Activated CD8-positive, alpha-beta memory T cell treated with anti-CD3 and anti-CD28 coated beads, Interleukin-2, amount 50 U/mL, for 1 hour (primary cell): Measurements from ENCODE around the gene RFX1.
A peak's percentile ranks its signal among the peaks of the same experiment; 100 is the strongest.

Experiments
- DNase-seq: peaks from one replicate; pipeline ENCODE4 v3.0.0-alpha.2; 2020; ENCODE audit errors: extremely low read depth

RFX1 gene

DNA sequence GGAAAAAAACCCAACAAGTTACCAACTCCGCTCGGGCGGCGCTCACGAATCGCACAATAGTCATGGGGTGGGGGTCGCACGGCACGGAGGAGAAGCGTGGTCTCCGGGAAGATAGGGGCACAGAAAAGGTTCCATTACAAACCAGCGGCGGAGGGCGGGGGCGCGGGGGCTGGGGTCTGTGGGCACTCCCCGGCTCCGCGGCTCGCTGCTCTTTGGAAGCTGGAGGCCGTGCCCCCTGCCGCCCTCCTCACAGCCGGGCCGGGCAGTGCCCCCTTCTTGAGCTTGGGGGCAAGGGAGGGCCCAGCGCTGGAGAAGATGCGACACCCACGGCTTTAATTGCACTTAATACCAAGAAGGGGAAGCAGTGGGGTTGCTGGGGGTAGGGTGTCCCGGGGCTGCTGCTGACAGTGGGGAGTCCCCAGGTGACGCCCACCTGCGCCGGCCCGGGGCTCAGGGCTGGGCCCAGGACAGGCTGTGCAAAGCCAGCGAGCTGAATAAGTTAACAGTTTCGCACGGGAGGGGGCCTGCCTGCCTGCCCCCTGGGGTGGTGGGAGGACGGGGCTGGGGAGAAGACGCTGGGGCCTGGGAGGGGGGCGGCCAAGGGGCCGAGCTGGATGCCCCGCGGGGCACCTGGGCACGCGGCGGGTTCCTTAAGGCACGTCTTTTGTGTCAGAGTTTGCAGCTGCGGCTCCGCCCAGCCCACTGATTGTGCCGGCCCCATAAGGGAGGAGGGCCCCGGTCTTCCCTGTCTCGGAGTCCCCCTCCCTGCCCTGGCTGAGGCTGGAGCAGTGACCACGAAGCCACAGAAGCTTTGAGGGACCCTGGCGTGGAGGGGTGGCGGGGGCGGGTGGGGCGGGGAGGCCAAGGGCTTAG is 44.1 kb downstream of the RFX1 start:
- no peak for DNase-seq

DNA sequence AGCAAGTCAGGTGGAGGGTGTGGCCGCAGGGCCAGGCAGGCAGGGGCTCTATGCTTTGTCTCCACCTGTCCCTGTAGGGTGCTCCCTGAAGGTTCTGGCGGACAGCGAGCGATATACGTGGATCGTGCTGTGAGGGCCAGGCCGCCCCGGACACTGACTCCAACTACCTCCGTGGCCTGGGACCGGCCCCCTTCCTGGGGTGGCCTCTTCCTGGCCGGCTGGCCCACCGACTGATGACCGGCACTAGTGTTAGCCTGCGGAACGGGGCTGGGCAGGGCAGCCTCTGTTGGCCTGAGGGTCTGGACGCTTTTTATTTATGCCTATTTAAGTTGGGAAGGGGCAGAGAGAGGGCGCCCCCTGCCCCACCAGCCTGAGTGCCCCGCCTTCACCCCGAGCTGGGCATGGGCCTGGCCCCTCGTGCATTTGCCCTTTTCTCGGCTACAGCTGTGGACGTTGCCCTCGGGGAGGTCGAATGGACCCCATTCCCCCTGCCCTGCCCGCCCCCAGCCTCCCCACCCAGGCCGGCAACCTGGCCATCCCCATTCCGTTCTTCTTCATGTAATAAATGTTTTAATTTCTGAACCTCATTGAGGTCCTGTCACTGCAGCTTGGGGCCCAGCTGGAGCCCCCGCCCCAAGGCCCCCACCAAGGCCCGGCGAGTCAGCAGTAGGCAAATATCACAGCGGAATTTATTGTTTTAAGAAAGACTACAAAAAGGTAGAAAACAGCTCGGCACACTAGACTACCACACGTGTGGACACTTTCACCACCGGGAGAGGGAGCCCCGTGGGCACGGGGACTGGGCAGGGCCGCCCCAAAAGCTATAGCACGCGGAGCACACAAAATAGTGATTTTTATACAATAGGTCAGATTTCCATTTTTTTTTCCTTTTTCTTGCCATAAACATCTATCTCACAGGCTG is 45.0 kb downstream of the RFX1 start:
- DNase-seq, result no peak

DNA sequence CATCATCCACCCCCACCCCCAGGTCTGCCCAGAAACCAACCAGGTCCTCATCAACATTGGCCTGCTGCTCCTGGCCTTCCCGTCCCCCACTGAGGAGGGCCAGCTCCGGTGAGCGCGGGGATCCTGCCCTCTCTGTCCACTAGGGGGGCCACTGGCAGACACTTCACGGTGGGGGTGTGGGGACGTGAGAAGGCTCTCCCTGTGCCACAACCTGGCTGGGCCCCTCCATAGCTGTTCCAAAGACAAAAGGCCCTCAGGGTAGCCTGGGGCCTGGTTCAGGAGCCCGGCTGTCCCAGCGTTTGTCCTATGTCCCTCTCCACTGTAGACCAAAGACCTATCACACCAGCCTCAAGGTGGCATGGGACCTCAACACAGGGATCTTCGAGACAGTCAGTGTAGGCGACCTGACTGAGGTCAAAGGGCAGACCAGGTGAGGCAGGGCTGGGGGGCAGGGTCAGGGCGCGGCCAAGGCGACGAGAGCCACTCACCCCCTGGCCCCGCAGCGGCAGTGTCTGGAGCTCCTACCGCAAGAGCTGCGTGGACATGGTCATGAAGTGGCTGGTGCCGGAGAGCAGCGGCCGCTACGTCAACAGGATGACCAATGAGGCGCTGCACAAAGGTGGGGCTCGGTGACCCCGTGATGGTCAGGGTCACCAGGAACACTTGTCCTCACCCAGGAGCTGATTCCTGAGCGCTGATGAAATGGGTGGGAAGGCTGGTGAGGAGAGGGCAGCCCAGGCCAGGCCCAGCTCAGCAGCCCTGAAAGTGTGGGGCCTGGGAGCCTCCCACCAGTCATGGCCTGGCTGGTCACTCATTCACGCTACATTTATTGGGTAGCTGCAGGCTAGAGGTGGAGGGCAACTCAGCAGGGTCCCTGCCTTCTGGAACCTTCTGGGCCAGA is 45.9 kb downstream of the RFX1 start:
- DNase-seq, result no peak

DNA sequence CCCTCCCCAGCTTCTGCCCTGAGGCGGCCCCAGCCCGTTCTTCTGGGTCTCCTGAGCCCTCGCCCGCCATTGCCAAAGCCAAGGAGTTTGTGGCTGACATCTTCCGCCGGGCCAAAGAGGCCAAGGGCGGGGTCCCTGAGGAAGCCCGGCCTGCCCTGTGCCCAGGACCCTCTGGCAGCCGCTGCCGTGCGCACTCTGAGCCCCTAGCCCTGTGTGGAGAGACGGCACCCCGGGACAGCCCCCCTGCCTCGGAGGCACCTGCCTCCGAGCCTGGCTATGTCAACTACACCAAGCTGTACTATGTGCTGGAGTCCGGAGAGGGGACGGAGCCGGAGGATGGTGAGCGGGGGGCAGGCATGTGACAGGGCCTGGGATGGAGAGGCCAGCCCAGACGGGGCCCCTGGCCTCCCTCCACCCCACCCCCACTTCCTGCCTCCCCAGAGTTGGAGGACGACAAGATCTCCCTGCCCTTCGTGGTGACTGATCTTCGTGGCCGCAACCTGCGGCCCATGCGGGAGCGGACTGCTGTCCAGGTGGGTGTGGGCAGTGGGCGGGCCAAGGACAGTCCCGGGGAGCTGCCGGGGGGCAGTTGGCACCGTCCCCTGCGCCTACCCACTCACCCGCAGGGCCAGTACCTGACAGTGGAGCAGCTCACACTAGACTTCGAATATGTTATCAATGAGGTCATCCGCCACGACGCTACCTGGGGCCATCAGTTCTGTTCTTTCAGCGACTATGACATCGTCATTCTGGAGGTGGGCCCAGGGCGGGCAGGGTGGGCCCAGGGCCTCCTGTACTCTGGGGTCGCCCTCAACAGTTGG is 46.8 kb downstream of the RFX1 start:
- DNase-seq, result no peak

DNA sequence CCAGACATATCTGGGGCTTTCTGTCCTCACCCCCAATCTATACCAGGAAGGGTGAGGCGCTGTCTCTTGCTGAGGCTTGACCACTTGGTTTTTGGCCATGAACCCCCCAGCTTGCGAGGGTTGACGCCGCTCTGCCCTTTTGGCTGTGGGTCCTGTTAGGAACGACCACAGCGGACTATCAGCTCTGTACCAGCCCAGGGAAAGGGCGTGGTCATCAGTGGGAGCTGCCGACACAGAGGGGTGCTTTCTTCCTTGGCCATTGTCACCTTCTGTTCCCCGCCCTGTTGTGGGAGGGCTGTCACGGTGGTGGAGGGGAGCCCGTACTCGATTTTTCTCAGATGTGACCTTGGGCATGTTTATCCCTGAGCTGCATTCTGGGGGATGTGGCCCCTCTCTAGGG is 48.1 kb downstream of the RFX1 start:
- DNase-seq, result no peak

DNA sequence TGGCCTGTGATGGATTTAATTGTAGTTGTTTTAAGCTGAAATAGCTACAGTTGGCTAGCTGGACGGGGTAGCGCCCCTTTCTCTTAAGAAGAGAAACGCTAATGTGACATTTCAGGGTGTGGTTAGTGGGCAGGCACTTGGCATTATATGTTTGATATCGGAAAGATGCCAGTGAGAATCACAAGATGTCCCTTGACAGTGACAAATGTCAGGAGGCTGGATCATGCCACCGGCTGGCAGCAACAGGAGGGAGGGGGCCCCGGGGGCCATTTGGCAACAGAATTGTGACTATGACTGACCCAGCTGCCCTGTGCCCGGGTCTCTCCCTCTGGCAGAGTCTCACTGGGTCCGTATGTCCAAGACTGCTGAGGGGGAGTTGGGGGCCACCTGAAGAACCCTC is 49.1 kb downstream of the RFX1 start:
- DNase-seq, result no peak

DNA sequence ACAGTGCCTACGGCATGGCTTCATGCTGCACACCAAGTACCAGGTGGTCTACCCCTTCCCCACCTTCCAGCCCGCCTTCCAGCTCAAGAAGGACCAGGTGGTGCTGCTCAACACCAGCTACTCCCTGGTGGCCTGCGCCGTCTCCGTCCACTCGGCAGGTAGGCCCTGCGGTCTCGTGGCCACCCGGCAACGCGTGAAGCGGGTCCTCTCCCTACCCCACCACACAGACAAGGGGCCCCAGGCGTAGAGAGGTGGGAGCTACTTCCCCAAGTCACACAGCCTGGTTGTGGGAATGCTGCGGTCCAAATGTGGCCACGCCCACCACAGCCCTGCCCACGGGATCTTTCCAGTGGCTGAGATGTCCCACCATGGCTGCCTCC is 49.8 kb downstream of the RFX1 start:
- no peak for DNase-seq

DNA sequence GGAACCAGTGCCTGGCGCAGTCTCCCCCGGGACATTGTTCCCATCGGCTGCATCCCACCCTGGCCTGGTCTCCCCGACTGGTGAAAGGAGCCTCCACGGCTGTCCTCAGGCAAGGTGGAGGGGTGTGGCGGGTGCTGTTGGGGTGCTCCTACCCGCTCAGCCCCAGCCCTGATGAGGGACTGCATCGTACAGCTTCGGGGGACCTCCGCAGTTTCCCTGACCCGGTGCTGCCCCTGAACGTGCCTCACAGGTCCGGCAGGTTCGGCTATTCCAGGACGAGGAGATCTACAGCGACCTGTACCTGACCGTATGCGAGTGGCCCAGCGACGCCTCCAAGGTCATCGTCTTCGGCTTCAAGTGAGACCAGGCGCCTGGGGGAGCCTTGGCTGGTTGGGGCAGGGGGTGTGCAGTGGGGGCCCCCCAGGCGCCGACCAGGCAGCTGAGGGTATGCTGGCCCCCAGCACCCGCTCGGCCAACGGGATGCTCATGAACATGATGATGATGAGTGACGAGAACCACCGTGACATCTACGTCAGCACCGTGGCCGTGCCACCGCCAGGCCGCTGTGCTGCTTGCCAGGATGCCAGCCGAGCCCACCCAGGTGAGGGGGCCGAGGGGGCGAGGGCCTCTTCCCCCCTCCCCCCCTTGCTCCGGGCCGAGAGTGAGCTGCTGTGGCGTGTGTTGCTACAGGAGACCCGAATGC is 50.3 kb downstream of the RFX1 start:
- no peak for DNase-seq

DNA sequence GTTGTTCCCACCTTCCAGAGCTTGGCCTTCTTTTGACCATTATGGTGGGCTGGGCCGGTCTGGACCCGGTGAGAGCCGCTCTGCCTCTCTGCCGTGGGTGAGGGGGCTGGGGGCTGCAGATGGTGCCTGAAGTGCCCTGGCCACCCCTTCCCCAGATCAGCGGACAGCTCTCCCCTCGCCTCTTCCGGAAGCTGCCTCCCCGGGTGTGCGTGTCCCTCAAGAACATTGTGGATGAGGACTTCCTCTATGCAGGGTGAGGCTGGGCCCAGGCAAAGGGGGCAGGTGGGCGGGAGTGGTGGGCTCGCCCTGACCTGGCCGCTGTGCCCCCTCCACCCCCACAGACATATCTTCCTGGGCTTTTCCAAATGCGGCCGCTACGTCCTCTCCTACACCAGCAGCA is 51.9 kb downstream of the RFX1 start:
- no peak for DNase-seq

DNA sequence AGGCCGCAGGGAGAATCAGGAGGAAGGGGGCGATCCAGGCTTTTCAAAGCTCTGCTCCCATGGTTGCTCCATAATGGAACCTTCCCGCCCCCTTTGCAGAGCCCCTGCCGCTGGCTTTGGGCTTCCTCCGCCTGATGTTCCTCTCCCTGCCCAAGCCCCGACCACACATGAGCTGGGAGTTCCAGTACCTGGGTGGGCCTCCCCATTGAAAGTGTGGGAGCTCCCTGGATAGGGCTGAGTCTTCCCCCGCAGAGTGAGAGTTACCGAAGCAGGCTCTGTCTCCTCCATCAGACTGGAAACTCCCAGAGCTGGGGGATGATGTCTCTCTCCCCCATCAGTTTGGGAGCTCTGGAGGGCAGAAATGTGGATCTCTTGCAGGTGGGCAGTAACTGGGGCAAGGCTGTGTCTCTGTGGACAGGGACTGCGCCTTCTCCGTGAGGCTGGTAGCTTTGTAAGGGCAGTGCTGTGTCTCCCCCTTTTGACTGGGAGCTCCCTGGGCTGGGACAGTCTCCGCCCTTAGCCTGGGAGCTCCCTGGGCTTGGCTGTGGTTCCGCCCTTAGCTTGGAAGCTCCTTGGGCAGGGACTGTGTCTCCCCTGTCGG is 53.1 kb downstream of the RFX1 start:
- no peak for DNase-seq

DNA sequence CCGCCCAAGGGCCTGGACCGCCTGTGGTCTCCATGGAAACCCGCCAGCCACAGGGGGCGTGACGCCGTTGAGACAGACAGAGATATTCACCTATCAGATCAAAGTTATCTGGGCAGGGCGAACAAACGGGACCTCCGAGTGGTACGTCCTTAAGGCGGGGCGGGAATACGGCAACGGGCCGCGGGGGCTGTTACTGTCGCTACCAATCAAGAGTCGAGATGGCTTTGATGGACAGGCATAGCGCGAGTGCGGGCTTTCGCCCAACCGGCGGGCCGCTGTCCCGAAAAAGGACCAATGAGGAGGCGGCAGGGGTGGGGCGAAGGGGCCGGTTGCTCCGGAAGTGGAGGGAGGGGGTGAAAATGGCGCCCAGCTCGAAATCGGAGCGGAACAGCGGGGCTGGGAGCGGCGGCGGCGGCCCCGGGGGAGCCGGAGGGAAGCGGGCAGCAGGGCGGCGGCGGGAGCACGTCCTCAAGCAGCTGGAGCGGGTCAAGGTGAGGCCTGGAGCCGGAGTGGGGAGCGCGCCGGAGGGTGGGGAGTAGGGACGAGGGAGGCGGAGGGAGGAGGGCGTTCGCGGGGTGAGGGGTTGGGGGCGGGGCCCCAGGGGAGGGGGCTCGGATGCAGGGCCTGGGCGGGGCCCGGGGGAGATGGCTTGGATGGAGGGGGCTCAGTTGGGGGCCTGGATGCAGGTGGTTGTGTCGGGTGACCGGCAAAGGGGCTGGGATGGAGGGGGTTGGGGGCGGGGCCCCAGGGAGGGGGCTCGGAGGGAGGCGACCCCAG is 53.8 kb downstream of the RFX1 start, which contains the start of gene DCAF15:
Gene DCAF15 (plus strand): TSS at position 356 of the 777 bp plus-strand sequence. CDS start 4 bp downstream, at position 360.
- peak; percentile 98 for DNase-seq

DNA sequence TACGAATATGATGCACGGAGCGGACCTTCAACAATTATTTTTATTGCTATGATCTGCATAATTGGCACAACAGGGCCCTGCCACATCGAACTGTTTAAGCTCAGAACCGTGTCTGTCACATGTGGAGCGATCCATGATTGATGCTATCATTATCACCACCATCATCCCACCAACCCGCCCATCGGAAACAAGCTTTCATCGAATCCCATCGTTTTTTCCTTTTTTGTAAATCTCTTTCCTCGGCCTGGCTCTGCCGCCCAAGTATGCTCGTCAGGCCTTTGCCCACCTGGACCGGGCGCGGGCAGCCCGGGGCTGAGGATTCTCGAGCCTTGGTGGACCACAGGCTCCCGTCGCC is 54.3 kb downstream of the RFX1 start:
- no peak for DNase-seq

DNA sequence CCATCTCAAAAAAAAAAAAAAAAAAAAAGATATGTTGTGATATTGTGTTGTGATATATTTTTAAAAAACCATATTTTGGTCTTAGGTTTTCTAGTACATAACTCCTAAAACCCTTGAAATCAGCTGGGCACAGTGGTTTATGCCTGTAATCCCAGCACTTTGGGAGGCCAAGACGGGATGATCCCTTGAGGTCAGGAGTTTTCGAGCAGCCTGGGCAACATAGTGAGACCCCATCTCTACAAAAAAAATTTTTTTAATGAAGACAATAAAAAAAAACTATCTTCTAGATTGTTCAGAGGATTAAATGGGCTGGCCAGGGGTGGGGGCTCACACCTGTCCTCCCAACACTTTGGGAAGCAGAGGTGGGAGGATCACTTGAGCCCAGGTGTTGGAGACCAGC is 55.1 kb downstream of the RFX1 start:
- DNase-seq, result no peak

DNA sequence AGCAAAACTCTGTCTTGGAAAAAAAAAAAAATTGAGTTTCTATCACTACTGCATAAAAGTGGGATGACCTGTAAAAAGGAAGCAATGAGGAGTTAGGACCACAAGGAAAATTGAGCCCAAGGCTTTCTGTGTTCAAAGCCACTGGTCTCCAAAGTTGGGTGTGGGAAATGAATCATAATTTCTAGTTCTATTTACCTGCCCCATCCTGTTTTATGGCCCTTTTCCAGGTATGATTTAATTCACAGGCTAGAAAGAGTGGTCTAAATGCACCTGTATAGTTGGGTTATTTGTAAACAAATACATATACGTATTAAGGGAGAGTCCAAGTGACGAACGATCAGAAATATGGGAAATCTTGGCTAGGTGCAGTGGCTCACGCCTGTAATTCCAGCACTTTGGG is 59.7 kb downstream of the RFX1 start:
- DNase-seq, result no peak

DNA sequence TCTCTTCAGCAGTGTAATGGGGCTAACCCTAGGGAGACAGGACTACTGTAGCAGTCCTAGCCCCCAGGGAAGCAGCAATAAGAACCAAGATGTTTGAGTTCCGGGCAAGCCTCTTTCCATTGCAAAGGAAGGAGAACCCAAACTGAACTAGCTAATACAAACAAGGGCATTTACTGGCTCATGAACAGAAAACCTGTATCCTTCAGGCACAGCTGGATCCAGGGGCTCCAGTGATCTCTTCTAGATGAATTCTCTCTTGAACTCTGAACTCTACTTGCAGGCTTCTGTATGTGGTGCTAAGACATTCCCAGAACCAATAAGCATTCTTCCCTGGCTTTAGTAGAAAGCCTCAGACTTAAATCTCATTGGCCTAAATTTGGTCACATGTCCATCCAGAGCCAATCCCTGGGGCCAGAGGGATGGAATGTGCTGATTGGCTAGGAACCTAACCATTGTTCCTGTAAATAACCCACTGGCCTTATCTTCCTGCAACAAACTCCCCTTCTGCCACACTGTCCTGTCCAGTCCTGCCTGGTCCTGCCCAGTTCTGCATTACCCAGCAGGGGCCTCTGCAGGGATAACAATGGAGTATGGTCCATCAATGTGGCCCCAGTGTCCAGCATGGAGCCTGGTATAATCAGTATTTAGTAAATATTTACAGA is 64.0 kb downstream of the RFX1 start:
- no peak for DNase-seq

DNA sequence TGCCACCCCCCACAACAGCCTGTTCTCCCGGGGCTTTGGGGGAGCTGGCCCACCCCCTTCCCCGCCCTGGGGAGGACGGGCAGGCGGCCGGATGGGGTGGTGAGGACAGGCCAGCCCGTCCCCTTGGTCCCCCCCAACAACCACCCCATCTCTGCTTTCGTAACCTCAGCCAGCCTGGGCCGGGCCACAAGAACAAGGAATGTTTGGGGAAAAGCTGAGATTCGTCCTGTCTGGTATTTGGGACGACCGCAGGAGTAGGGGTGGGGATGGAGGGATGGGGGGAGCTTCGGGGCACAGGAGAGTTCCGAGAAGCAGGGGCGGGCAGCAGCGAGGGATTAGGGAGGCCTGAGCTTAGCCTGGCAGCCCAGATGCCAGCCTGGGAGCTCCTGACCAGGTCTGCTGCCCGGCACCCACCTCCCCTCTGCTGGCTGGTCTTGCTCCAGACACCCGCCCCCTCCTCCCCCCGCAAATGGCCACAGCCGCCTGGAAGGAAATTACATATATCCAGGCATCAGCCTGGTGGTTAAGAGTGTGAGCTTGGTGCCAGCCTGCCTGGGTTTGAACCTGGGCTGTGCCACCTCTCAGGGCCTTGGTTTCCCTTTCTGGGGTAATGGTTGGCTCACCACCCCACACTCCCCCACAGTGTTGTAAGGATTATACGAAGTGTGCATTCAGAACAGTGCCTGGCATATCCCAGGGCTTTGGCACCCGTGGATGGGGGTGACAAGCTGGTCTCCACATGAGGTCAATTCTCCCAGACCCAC is 67.6 kb downstream of the RFX1 start, which contains the start of gene PODNL1:
Gene PODNL1 (minus strand): TSS at position 117 of the 764 bp plus-strand sequence. CDS start 236 bp downstream, outside the sequence.
- DNase-seq, result no peak

DNA sequence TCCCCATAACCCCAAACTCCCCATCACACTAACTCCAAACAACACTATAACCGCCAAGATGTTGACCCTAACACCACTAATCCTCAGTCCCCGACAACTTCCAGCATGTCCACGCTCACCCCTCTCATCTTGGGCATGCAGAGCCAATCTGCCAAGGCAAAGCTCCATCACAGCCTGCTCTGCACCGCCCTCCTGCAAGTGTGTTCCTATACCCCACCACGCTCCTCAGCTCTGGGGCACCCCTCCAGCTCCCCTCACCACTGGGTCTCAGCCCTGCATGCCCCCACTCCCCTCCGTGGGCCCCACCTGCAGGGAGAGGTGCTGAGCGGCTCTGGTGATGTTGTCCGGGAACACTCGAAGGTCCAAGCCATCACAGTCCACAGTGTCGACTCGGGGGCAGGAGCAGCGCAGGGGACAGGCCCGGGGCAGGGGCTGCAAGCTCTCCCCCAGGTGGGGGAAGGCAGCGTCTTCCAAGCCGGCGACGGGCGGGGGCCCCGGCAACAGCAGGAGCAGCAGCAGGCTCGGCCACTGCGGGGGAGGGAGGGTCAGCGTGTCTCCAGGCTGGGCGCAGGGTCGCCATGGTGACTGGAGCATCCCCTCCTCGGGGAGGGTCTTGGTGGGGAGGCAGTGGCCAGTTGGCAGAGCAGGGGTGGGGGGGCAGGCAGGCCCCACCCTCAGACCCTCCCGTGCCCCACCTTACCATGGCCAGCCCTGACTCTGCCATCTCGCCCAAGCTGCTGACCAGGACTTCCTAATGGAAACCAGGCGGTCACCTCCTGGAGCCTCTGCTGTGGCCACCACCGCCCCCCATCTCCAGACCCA is 68.4 kb downstream of the RFX1 start:
- no peak for DNase-seq
